ENCODE results near the gene FAM98C.
"Not testable (repeated sequence)": the region's sequence is repeated elsewhere in the genome, so short reads cannot be mapped to it uniquely, and the experiment has no call there.

DNA sequence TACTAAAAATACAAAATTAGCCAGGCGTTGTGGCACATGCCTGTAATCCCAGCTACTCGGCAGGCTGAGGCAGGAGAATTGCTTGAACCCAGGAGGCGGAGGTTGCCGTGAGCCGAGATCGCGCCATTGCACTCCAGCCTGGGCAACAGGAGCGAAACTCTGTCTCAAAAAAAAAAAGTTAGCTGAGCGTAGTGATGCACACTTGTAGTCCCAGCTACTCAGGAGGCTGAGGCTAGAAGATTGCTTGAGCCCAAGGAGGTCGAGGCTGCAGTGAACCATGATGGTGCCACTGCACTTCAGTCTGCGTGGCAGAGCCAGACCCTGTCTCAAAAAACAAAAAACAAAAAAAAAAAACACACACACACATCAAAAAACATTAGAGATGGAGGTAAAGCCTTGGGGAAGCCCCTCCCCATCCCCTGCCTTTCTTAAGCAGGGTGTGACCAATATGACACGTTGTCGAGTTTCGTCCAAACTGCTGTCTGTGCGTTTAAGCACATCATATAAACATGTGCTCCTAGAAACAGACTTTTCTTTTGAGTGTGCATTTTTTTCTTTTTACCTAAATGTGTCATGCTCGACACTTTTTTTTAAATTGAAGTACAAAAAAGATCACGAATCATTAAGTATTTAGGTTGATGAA, 24.3 kb downstream of the FAM98C start:
- TF ChIP-seq, protein P1, sequence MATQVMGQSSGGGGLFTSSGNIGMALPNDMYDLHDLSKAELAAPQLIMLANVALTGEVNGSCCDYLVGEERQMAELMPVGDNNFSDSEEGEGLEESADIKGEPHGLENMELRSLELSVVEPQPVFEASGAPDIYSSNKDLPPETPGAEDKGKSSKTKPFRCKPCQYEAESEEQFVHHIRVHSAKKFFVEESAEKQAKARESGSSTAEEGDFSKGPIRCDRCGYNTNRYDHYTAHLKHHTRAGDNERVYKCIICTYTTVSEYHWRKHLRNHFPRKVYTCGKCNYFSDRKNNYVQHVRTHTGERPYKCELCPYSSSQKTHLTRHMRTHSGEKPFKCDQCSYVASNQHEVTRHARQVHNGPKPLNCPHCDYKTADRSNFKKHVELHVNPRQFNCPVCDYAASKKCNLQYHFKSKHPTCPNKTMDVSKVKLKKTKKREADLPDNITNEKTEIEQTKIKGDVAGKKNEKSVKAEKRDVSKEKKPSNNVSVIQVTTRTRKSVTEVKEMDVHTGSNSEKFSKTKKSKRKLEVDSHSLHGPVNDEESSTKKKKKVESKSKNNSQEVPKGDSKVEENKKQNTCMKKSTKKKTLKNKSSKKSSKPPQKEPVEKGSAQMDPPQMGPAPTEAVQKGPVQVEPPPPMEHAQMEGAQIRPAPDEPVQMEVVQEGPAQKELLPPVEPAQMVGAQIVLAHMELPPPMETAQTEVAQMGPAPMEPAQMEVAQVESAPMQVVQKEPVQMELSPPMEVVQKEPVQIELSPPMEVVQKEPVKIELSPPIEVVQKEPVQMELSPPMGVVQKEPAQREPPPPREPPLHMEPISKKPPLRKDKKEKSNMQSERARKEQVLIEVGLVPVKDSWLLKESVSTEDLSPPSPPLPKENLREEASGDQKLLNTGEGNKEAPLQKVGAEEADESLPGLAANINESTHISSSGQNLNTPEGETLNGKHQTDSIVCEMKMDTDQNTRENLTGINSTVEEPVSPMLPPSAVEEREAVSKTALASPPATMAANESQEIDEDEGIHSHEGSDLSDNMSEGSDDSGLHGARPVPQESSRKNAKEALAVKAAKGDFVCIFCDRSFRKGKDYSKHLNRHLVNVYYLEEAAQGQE (IDR thresholded peaks at IDR 0.05; ENCODE audit: borderline replicate concordance in 1 of 2, low read depth in 1 of 2, low read length in 2 of 2): not testable (repeated sequence)
- TF ChIP-seq RELA (CRISPR knock-in tag; IDR thresholded peaks at IDR 0.05): not testable (repeated sequence)
- TF ChIP-seq, protein P2, sequence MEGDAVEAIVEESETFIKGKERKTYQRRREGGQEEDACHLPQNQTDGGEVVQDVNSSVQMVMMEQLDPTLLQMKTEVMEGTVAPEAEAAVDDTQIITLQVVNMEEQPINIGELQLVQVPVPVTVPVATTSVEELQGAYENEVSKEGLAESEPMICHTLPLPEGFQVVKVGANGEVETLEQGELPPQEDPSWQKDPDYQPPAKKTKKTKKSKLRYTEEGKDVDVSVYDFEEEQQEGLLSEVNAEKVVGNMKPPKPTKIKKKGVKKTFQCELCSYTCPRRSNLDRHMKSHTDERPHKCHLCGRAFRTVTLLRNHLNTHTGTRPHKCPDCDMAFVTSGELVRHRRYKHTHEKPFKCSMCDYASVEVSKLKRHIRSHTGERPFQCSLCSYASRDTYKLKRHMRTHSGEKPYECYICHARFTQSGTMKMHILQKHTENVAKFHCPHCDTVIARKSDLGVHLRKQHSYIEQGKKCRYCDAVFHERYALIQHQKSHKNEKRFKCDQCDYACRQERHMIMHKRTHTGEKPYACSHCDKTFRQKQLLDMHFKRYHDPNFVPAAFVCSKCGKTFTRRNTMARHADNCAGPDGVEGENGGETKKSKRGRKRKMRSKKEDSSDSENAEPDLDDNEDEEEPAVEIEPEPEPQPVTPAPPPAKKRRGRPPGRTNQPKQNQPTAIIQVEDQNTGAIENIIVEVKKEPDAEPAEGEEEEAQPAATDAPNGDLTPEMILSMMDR (CRISPR knock-in tag; IDR thresholded peaks at IDR 0.05): not testable (repeated sequence)
